ENCODE data around the gene KRTAP10-2.

Gene KRTAP10-2

GRCh38 chr21:44526096-44526997, 25.0 kb downstream of the KRTAP10-2 start:
- no peak overlapping the region for H3K4me3 ChIP-seq (ENCODE audit: low read depth, low read length)
- no peak for DNase-seq (ENCODE audit: low read depth)
- TF ChIP-seq CTCF (IDR thresholded peaks at IDR 0.05; ENCODE audit: low read depth, low read length, missing control alignments) = no peak

GRCh38 chr21:44525391-44526095, 25.8 kb downstream of the KRTAP10-2 start:
- H3K4me3 ChIP-seq (ENCODE audit: low read depth, low read length) = no peak overlapping the region
- TF ChIP-seq CTCF (IDR thresholded peaks at IDR 0.05; ENCODE audit: low read depth, low read length, missing control alignments) = no peak
- DNase-seq (ENCODE audit: low read depth) = no peak

GRCh38 chr21:44524414-44525371, 26.6 kb downstream of the KRTAP10-2 start:
- TF ChIP-seq CTCF (IDR thresholded peaks at IDR 0.05; ENCODE audit: low read depth, low read length, missing control alignments) = no peak
- no peak overlapping the region for H3K4me3 ChIP-seq (ENCODE audit: low read depth, low read length)
- DNase-seq (ENCODE audit: low read depth) = no peak

GRCh38 chr21:44523567-44524413, 27.5 kb downstream of the KRTAP10-2 start:
- DNase-seq (ENCODE audit: low read depth) = no peak
- H3K4me3 ChIP-seq (ENCODE audit: low read depth, low read length) = no peak overlapping the region
- TF ChIP-seq CTCF (IDR thresholded peaks at IDR 0.05; ENCODE audit: low read depth, low read length, missing control alignments) = no peak

GRCh38 chr21:44522753-44523204, 28.5 kb downstream of the KRTAP10-2 start:
- no peak overlapping the region for H3K4me3 ChIP-seq (ENCODE audit: low read depth, low read length)
- no peak for DNase-seq (ENCODE audit: low read depth)
- TF ChIP-seq CTCF (IDR thresholded peaks at IDR 0.05; ENCODE audit: low read depth, low read length, missing control alignments) = no peak
